ENCODE data around the gene ZNF646. TPM values are rescaled to one million over a fixed set of nuclear protein-coding genes. Genes with fewer than 3 reads are reported as not detected.

Gene ZNF646, protein sequence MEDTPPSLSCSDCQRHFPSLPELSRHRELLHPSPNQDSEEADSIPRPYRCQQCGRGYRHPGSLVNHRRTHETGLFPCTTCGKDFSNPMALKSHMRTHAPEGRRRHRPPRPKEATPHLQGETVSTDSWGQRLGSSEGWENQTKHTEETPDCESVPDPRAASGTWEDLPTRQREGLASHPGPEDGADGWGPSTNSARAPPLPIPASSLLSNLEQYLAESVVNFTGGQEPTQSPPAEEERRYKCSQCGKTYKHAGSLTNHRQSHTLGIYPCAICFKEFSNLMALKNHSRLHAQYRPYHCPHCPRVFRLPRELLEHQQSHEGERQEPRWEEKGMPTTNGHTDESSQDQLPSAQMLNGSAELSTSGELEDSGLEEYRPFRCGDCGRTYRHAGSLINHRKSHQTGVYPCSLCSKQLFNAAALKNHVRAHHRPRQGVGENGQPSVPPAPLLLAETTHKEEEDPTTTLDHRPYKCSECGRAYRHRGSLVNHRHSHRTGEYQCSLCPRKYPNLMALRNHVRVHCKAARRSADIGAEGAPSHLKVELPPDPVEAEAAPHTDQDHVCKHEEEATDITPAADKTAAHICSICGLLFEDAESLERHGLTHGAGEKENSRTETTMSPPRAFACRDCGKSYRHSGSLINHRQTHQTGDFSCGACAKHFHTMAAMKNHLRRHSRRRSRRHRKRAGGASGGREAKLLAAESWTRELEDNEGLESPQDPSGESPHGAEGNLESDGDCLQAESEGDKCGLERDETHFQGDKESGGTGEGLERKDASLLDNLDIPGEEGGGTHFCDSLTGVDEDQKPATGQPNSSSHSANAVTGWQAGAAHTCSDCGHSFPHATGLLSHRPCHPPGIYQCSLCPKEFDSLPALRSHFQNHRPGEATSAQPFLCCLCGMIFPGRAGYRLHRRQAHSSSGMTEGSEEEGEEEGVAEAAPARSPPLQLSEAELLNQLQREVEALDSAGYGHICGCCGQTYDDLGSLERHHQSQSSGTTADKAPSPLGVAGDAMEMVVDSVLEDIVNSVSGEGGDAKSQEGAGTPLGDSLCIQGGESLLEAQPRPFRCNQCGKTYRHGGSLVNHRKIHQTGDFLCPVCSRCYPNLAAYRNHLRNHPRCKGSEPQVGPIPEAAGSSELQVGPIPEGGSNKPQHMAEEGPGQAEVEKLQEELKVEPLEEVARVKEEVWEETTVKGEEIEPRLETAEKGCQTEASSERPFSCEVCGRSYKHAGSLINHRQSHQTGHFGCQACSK (N-terminal part only)
- 3.3 and 4.2 TPM in 2 replicates for polyA plus RNA-seq (2011; rRNA removed)
- 7.8 and 12.5 TPM in 2 replicates for polyA minus RNA-seq (2011; rRNA and poly(A)+ RNA removed)

DNA sequence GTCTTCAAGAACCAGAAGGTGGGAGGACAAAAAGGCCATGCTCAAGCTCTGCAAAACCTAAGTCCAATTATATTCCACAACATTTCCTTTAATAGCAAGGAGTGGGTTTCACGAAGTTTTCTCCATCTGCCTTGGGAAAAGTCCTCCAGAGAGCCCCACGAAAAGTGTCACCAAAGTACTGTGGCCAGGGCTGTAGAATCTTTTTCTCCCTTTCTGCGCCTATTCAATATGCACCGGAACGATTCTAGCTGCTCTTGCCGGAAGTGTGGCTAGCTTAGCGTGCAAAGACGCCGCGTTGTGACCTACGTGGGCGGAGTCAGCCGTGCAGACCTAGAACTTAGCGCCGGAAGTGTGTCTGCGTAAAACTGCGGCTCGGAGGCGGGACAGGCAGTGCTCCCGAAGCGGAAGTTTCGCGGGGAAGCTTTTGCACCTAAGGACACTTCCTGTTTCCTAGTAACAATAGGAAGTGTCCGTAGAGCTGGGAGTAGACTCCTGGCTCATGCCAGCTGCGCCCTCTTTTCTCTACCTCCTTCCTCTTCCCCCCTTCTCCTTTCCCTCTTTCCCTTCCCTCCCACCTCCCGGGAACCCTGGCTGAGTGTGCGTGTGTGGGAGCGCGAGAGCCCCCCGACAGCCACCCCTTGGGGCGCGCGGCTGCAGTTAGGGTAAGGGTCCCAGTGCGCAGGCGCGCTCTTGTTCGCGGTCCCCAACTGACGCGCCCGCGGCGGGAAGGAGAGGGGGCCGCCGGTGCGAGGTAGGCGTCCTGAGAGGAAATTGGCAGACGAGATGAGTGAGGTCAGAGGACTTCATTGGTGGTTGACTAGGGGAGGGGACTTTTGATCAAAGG is at the start of gene ZNF646, which contains the start of gene ZNF668:
Gene ZNF646, plus strand, starts transcription at position 453 of the 844 bp plus-strand sequence. CDS start 1,903 bp downstream, outside the sequence.
Gene ZNF668, minus strand, starts transcription at position 271 of the 844 bp plus-strand sequence. CDS start 9,781 bp downstream, outside the sequence.
- peaks cover 15% of the 10 kb centered on the region for H3K36me3 ChIP-seq (ENCODE audit: control insufficient read depth, insufficient read depth, low read length)
- POLR2A ChIA-PET = interaction anchor here (0.6 to 1.1 kb wide), 2 partner anchors 75 to 90 kb away, joined by 3 to 11 read pairs; no protein-coding TSS in a partner anchor
- TF ChIP-seq, protein P1, sequence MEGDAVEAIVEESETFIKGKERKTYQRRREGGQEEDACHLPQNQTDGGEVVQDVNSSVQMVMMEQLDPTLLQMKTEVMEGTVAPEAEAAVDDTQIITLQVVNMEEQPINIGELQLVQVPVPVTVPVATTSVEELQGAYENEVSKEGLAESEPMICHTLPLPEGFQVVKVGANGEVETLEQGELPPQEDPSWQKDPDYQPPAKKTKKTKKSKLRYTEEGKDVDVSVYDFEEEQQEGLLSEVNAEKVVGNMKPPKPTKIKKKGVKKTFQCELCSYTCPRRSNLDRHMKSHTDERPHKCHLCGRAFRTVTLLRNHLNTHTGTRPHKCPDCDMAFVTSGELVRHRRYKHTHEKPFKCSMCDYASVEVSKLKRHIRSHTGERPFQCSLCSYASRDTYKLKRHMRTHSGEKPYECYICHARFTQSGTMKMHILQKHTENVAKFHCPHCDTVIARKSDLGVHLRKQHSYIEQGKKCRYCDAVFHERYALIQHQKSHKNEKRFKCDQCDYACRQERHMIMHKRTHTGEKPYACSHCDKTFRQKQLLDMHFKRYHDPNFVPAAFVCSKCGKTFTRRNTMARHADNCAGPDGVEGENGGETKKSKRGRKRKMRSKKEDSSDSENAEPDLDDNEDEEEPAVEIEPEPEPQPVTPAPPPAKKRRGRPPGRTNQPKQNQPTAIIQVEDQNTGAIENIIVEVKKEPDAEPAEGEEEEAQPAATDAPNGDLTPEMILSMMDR (IDR thresholded peaks at IDR 0.05; ENCODE audit: insufficient read depth, low read depth, low read length) = no peak

DNA sequence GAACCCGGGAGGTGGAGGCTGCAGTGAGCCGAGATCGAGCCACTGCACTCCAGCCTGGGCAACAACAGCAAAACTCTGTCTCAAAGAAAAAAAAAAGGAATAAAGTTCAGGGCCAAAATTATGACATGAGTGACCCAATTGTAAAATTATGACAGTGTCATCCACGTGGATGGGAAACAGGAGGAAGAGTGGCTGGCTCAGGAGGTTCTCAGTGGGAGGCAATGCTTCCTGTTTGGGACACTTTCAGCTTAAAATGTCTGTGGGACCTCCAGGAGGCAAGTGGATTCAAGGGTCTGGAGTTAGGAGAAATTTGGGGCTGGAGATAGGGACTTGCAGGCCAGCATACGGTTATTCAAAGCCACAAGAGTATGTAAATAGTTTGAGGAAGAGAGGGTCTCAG is 48.9 kb upstream of the ZNF646 start:
- POLR2A ChIA-PET = no interaction called here
- DNase-seq (ENCODE audit: low read depth) = no peak
- Histone ChIP-seq H3K36me3 (ENCODE audit: control insufficient read depth, insufficient read depth, low read length) (no peaks in the 10 kb centered on the region), H3K27me3 (ENCODE audit: control insufficient read depth, insufficient read depth, low read length) (no peaks in the 10 kb centered on the region), H3K4me3 (ENCODE audit: low read depth, low read length) (no peak overlapping the region)
- CTCF ChIA-PET = interaction anchor here (1.1 kb wide), 1 partner anchor 17 kb away, joined by 3 read pairs; no protein-coding TSS in a partner anchor
- TF ChIP-seq, protein P1 (IDR thresholded peaks at IDR 0.05; ENCODE audit: insufficient read depth, low read depth, low read length) = no peak

More for the DNA sequence above, at the start of gene ZNF646, which contains the start of gene ZNF668:
- CTCF ChIA-PET = interaction anchor here (0.5 to 1.8 kb wide), 10 partner anchors 10 to 139 kb away, joined by 3 to 11 read pairs (median 3); partner anchors contain the start of genes BCKDK, HSD3B7 and SETD1A
- Histone ChIP-seq H3K27me3 (ENCODE audit: control insufficient read depth, insufficient read depth, low read length) (no peaks in the 10 kb centered on the region), H3K4me3 (ENCODE audit: low read depth, low read length) (peak within 1 kb of the TSS; percentile 81)
- DNase-seq (ENCODE audit: low read depth) = peak; percentile 94

DNA sequence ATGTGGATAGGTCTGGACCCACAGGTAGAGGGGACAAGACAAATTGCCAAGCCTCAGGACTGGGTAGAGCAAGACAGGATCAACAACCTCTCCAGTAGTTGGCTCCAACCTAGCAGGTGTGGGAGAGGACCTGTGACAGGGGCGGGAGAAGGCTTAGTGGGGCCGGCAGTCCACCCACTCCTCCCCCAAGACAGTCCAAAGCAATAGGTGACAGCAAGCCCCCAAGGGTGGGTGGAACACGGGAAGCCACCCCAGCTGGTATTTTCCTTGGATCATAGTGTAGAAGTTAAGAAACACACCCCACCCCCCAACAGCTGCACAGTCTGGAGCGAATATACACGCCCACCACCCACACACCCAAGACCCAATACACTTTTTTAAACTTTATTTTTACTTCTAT is 45.0 kb upstream of the ZNF646 start:
- no peaks in the 10 kb centered on the region for H3K36me3 ChIP-seq (ENCODE audit: control insufficient read depth, insufficient read depth, low read length)
- H3K4me3 ChIP-seq (ENCODE audit: low read depth, low read length) = no peak overlapping the region
- TF ChIP-seq, protein P1 (IDR thresholded peaks at IDR 0.05; ENCODE audit: insufficient read depth, low read depth, low read length) = no peak
- no peaks in the 10 kb centered on the region for H3K27me3 ChIP-seq (ENCODE audit: control insufficient read depth, insufficient read depth, low read length)
- CTCF ChIA-PET = interaction anchor here (1.6 kb wide), 1 partner anchor 14 kb away, joined by 4 read pairs; no protein-coding TSS in a partner anchor
- POLR2A ChIA-PET = no interaction called here
- DNase-seq (ENCODE audit: low read depth) = no peak

DNA sequence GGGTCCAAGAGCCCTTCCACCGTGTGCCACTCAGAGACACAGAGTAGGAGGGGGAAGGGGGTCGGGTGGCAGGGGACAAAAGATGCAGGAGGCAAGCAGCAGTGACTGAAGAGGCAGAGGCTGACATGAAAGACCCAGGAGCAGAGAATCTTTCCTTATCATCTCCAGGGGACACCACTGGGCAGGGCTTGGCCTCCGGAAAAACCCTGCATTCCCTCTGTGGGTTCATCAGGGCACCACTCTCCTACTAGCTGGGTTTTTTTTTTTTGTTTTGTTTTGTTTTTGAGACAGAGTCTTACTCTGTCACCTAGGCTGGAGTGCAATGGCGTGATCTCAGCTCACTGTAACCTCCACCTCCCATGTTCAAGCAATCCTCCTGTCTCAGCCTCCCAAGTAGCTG is 42.9 kb upstream of the ZNF646 start:
- peaks cover 6% of the 10 kb centered on the region for H3K36me3 ChIP-seq (ENCODE audit: control insufficient read depth, insufficient read depth, low read length)
- POLR2A ChIA-PET = no interaction called here

More for the DNA sequence above, 42.9 kb upstream of the ZNF646 start:
- TF ChIP-seq, protein P1 (IDR thresholded peaks at IDR 0.05; ENCODE audit: insufficient read depth, low read depth, low read length) = no peak
- no peak for DNase-seq (ENCODE audit: low read depth)
- Histone ChIP-seq H3K27me3 (ENCODE audit: control insufficient read depth, insufficient read depth, low read length) (no peaks in the 10 kb centered on the region), H3K4me3 (ENCODE audit: low read depth, low read length) (no peak overlapping the region)
- CTCF ChIA-PET = no interaction called here

Measured in BJ (cell line).